NB4 (cell line): ENCODE measurements around the gene EHD2.

Experiments
- MAX ChIP-seq: IDR thresholded peaks from 2 replicates; pipeline ENCODE4 v1.6.1; 2011; ENCODE audit warnings: low read depth, low read length
- TF ChIP-seq, protein P1 (sequence below): IDR thresholded peaks from one replicate; pipeline ENCODE4 v1.5.1; 2012; ENCODE audit warnings: low read depth, low read length

GRCh38 chr19:47769534-47769933 lies 56.3 kb downstream of the EHD2 start:
- TF ChIP-seq MAX: no peak
- TF ChIP-seq, protein P1, sequence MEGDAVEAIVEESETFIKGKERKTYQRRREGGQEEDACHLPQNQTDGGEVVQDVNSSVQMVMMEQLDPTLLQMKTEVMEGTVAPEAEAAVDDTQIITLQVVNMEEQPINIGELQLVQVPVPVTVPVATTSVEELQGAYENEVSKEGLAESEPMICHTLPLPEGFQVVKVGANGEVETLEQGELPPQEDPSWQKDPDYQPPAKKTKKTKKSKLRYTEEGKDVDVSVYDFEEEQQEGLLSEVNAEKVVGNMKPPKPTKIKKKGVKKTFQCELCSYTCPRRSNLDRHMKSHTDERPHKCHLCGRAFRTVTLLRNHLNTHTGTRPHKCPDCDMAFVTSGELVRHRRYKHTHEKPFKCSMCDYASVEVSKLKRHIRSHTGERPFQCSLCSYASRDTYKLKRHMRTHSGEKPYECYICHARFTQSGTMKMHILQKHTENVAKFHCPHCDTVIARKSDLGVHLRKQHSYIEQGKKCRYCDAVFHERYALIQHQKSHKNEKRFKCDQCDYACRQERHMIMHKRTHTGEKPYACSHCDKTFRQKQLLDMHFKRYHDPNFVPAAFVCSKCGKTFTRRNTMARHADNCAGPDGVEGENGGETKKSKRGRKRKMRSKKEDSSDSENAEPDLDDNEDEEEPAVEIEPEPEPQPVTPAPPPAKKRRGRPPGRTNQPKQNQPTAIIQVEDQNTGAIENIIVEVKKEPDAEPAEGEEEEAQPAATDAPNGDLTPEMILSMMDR: no peak
